ENCODE measurements around the gene SLC18B1. TPM values are rescaled to one million over a fixed set of nuclear protein-coding genes. Genes with fewer than 3 reads are reported as not detected.

SLC18B1 gene
- total and polyA plus RNA-seq, 10 donors: 6.0 to 19.1 (median 11.6) TPM

DNA sequence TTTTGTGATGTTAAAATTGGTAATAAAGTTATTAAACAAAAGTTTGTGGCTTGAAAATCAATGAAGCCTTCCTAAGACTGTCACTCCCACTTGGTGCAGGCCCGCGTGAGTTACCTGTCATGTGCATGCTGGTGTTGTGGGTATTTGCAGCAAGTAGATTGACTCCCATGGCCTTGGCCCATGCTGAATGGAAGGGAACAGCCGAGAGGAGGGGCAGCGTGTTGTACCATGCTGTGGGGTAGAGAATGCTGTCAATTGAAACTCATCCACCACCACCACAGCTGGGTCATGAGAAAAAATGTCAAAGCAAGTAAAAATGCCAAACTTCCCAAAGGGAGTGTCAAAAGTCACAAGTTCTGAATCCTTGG is 71.8 kb downstream of the SLC18B1 start:
- TF ChIP-seq POLR2A (IDR thresholded peaks at IDR 0.05) (no peak), CTCF (IDR thresholded peaks at IDR 0.05 in 8 of 11, conservative IDR thresholded peaks at IDR 0.05 in 3 of 11) (no peak), POLR2AphosphoS5 (IDR thresholded peaks at IDR 0.05) (no peak)
- Histone ChIP-seq H3K9me3 (no peaks in the 10 kb centered on the region), H3K4me1 (no peaks in the 10 kb centered on the region), H3K36me3 (peaks cover 0 to 48% (median 0%) of the 10 kb centered on the region in 6 donors), H3K27me3 (replicated peaks in 1 of 7) (no peaks in the 10 kb centered on the region), H3K4me3 (no peak overlapping the region), H3K27ac (no peak overlapping the region)
- intact Hi-C loops (cut with DNase I; ENCODE audit: low total_unique reads): no loop called here
- 78 to 92% (median 86%) methylated on average over 4 of the region's 4 CpGs for WGBS, 5 donors
- no peak for DNase-seq

GRCh38 chr6:132725947-132726607 is 72.4 kb downstream of the SLC18B1 start:
- Histone ChIP-seq H3K4me3 (no peak overlapping the region), H3K9me3 (no peaks in the 10 kb centered on the region), H3K27ac (no peak overlapping the region), H3K27me3 (replicated peaks in 1 of 7) (no peaks in the 10 kb centered on the region), H3K4me1 (no peaks in the 10 kb centered on the region), H3K36me3 (peaks cover 0 to 53% (median 0%) of the 10 kb centered on the region in 6 donors)
- intact Hi-C loops (cut with DNase I; ENCODE audit: low total_unique reads): no loop called here
- TF ChIP-seq POLR2AphosphoS5 (IDR thresholded peaks at IDR 0.05): no peak
- TF ChIP-seq POLR2A (IDR thresholded peaks at IDR 0.05): no peak
- no peak for TF ChIP-seq CTCF (IDR thresholded peaks at IDR 0.05 in 8 of 11, conservative IDR thresholded peaks at IDR 0.05 in 3 of 11)
- no peak for DNase-seq
- 48 to 65% (median 49%) methylated on average over 6 of the region's 6 CpGs for WGBS, 5 donors

GRCh38 chr6:132725471-132725870 is 73.0 kb downstream of the SLC18B1 start:
- WGBS, 5 donors: 81 to 92% (median 86%) methylated on average over 6 of the region's 6 CpGs
- no peak overlapping the region for H3K27ac ChIP-seq
- TF ChIP-seq CTCF (IDR thresholded peaks at IDR 0.05 in 8 of 11, conservative IDR thresholded peaks at IDR 0.05 in 3 of 11) (no peak), POLR2AphosphoS5 (IDR thresholded peaks at IDR 0.05) (no peak), POLR2A (IDR thresholded peaks at IDR 0.05) (no peak)
- no peaks in the 10 kb centered on the region for H3K4me1 ChIP-seq
- no peak for DNase-seq
- no peak overlapping the region for H3K4me3 ChIP-seq
- H3K27me3 ChIP-seq (replicated peaks in 1 of 7): no peaks in the 10 kb centered on the region
- H3K9me3 ChIP-seq: no peaks in the 10 kb centered on the region
- H3K36me3 ChIP-seq: peaks cover 0 to 54% (median 0%) of the 10 kb centered on the region in 6 donors
- intact Hi-C loops (cut with DNase I; ENCODE audit: low total_unique reads): no loop called here

DNA sequence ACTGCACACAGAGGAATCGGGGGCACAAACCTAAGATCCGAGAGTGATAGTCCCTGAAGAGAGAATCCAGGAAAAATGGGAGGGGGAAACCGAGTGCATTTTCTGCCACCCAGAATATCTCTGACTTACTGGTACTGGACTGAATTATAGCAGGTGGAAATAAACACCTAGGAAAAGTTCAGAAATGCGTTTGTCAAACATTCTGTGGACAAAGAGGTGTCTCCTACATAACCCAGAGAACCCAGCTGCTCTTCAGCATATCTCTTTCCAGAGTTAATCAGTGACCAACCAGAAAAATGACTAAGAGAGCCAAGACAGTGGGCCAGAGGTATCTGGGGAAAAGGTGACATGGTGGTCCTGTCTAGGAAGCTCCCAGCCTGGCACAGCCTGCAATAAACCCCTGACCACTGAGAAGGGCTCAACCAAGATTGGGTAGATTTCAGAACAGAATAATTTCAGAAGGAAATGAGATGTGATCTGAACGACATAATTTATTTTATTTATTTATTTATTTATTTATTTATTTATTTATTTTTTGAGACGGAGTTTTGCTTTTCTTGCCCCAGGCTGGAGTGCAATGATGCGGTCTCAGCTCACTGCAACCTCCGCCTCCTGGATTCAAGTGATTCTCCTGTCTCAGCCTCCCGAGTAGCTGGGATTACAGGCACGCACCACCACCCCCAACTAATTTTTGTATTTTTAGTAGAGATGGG is 78.5 kb downstream of the SLC18B1 start:
- WGBS, 5 donors: 89 to 95% (median 94%) methylated on average over 10 of the region's 10 CpGs
- H3K27me3 ChIP-seq (replicated peaks in 1 of 7): no peaks in the 10 kb centered on the region
- H3K4me1 ChIP-seq: peaks cover 0 to 3% (median 0%) of the 10 kb centered on the region in 6 donors
- H3K27ac ChIP-seq: no peak overlapping the region
- H3K9me3 ChIP-seq: no peaks in the 10 kb centered on the region
- no peak for DNase-seq
- peaks cover 0 to 39% (median 0%) of the 10 kb centered on the region in 6 donors for H3K36me3 ChIP-seq
- H3K4me3 ChIP-seq: no peak overlapping the region
- no peak for TF ChIP-seq POLR2AphosphoS5 (IDR thresholded peaks at IDR 0.05)
- TF ChIP-seq POLR2A (IDR thresholded peaks at IDR 0.05): no peak
- no peak for TF ChIP-seq CTCF (IDR thresholded peaks at IDR 0.05 in 8 of 11, conservative IDR thresholded peaks at IDR 0.05 in 3 of 11)
- intact Hi-C loops (cut with DNase I; ENCODE audit: low total_unique reads): no loop called here

All from spleen (tissue), 11 donors.